Measurements from ENCODE around the gene WDR18. TPM values are rescaled to one million over a fixed set of nuclear protein-coding genes. Genes with fewer than 3 reads are reported as not detected.

The WDR18 gene
- total RNA-seq, 1 experiment from 2014 or later, result 41.1 TPM

GRCh38 chr19:1026783-1027649 lies 42.9 kb downstream of the WDR18 start:
- H3K27ac ChIP-seq (ENCODE audit: low read length), result peak overlapping the region; percentile 67
- peak; percentile 76 for DNase-seq
- no peaks in the 10 kb centered on the region; the same call in 1 of the 2 replicates for H4K20me1 ChIP-seq (ENCODE audit: insufficient read depth, low read depth, low read length)
- H3K27me3 ChIP-seq (ENCODE audit: low read length), result no peaks in the 10 kb centered on the region
- H3K9me3 ChIP-seq (ENCODE audit: low read length), result no peaks in the 10 kb centered on the region
- H3K9ac ChIP-seq (ENCODE audit: low read length), result peak overlapping the region; percentile 81
- H2AFZ ChIP-seq (ENCODE audit: low read length), result no peak overlapping the region
- peaks cover 33% of the 10 kb centered on the region for H3K79me2 ChIP-seq (ENCODE audit: low read length)
- H3K36me3 ChIP-seq (ENCODE audit: insufficient read depth, low read length), result no peaks in the 10 kb centered on the region
- H3K4me3 ChIP-seq (ENCODE audit: low read length), result peak overlapping the region; percentile 69
- H3K4me2 ChIP-seq (ENCODE audit: low read depth, low read length, poor library complexity, severe bottlenecking), result peak overlapping the region; percentile 70
- H3K4me1 ChIP-seq (ENCODE audit: low read length), result peaks cover 32% of the 10 kb centered on the region
- no peaks in the 10 kb centered on the region for H3K9me2 ChIP-seq (replicated peaks; ENCODE audit: insufficient read depth, low read length)

DNA sequence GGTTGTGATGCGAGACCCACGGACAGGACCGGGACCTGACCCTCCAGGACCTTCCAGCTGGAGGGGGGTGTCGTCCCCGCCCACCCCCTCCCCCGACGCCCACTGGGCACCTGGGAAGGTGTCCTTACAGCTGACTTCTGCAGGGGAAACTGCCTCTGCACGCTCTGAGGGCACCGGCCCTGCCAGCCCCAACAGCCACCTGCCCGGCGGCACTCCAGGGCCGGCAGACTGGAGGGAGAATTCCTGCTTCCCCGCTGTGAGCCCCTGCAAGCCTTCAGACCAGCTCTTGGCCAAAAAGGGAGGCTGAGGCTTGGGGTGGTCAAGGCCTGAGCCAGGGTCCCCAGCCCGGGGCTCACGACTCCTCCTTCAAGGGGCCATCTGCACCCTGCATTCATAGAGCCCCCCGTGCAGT lies 43.5 kb downstream of the WDR18 start:
- H3K27me3 ChIP-seq (ENCODE audit: low read length), result no peaks in the 10 kb centered on the region
- H2AFZ ChIP-seq (ENCODE audit: low read length), result no peak overlapping the region
- H4K20me1 ChIP-seq (ENCODE audit: insufficient read depth, low read depth, low read length), result no peaks in the 10 kb centered on the region; the same call in 1 of the 2 replicates
- H3K27ac ChIP-seq (ENCODE audit: low read length), result peak overlapping the region; percentile 67
- no peaks in the 10 kb centered on the region for H3K9me3 ChIP-seq (ENCODE audit: low read length)
- H3K36me3 ChIP-seq (ENCODE audit: insufficient read depth, low read length), result no peaks in the 10 kb centered on the region
- no peaks in the 10 kb centered on the region for H3K9me2 ChIP-seq (replicated peaks; ENCODE audit: insufficient read depth, low read length)
- peak overlapping the region; percentile 81 for H3K9ac ChIP-seq (ENCODE audit: low read length)
- H3K79me2 ChIP-seq (ENCODE audit: low read length), result peaks cover 33% of the 10 kb centered on the region
- H3K4me3 ChIP-seq (ENCODE audit: low read length), result peak overlapping the region; percentile 69
- DNase-seq, result no peak
- peaks cover 27% of the 10 kb centered on the region for H3K4me1 ChIP-seq (ENCODE audit: low read length)
- H3K4me2 ChIP-seq (ENCODE audit: low read depth, low read length, poor library complexity, severe bottlenecking), result peak overlapping the region; percentile 70

DNA sequence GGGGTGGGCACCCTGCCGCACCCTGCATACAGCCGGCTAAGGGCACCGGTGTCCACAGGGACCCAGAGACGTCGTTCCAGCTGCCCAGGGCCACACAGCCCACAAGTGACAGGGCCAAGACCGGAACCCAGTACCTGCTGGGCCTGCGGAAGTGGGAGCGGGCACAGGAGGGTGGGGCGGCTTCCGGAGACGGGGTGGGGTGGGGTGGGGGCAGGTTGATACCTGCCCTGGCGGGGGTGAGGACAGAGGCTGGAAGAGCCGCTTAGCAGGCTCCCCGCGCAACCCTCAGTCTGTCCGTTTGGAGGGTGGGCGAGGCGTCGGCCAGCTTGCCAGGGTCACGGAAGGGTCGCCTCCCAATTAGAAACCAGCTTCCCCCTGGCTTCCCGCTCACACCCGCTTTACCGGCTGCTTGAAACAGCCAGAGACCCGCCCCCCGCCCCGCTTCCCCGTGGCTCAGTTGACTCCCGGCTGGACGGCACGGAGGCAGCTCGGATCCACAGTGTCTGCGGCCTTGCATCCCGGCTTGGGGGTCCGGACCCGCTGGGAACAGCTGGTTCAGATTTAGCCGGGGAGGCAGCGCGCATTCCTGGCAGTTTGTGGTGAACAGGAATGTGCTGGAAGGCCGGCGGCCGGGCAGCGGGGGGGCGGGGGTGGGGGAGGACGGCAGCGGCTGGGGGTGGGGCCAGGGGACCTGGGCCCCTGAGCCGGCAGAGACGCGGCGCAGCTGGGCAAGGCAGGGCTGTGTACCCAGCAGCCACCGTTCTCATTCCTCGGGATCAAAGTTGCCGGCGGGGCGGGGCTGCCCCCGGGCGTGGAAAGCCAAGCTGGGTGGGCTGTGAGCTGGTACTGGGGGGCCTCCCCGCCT lies 44.1 kb downstream of the WDR18 start:
- Histone ChIP-seq H3K4me2 (ENCODE audit: low read depth, low read length, poor library complexity, severe bottlenecking) (peak overlapping the region; percentile 70), H2AFZ (ENCODE audit: low read length) (no peak overlapping the region), H3K9me2 (replicated peaks; ENCODE audit: insufficient read depth, low read length) (no peaks in the 10 kb centered on the region), H3K79me2 (ENCODE audit: low read length) (peaks cover 33% of the 10 kb centered on the region), H3K9ac (ENCODE audit: low read length) (peak overlapping the region; percentile 81), H3K4me3 (ENCODE audit: low read length) (peak overlapping the region; percentile 69), H3K27ac (ENCODE audit: low read length) (peak overlapping the region; percentile 67), H3K36me3 (ENCODE audit: insufficient read depth, low read length) (no peaks in the 10 kb centered on the region), H3K4me1 (ENCODE audit: low read length) (peaks cover 23% of the 10 kb centered on the region), H3K9me3 (ENCODE audit: low read length) (no peaks in the 10 kb centered on the region), H3K27me3 (ENCODE audit: low read length) (no peaks in the 10 kb centered on the region), H4K20me1 (ENCODE audit: insufficient read depth, low read depth, low read length) (no peaks in the 10 kb centered on the region; the same call in 1 of the 2 replicates)
- peak; percentile 81 for DNase-seq

DNA sequence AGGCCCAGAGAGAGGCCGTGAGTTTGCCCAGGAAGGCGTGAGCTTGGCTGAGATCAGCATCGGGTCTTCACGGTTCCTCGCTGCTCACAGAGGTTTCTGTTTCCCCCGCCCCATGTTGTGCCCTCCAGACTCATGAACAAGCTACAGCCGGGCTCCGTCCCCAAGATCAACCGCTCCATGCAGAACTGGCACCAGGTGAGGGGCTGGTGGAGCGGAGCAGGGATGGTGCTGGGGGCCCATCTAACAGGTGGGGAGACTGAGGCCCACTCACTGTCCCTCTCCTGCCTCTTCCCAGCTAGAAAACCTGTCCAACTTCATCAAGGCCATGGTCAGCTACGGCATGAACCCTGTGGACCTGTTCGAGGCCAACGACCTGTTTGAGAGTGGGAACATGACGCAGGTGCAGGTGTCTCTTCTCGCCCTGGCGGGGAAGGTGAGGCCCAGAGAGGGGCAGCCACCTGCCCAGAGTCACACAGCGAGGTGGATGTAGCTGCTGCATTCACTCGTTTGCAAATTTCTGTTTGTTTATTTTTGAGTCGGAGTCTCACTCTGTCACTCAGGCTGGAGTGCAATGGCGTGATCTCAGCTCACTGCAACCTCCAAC lies 48.2 kb downstream of the WDR18 start:
- H3K9me3 ChIP-seq (ENCODE audit: low read length), result no peaks in the 10 kb centered on the region
- no peak overlapping the region for H3K4me3 ChIP-seq (ENCODE audit: low read length)
- no peak overlapping the region for H3K9ac ChIP-seq (ENCODE audit: low read length)
- no peaks in the 10 kb centered on the region for H3K9me2 ChIP-seq (replicated peaks; ENCODE audit: insufficient read depth, low read length)
- peaks cover 4% of the 10 kb centered on the region; the same call in 1 of the 2 replicates for H3K36me3 ChIP-seq (ENCODE audit: insufficient read depth, low read length)
- no peak for DNase-seq
- no peak overlapping the region for H2AFZ ChIP-seq (ENCODE audit: low read length)
- no peaks in the 10 kb centered on the region; the same call in 1 of the 2 replicates for H4K20me1 ChIP-seq (ENCODE audit: insufficient read depth, low read depth, low read length)
- H3K4me1 ChIP-seq (ENCODE audit: low read length), result peaks cover 15% of the 10 kb centered on the region
- no peaks in the 10 kb centered on the region for H3K27me3 ChIP-seq (ENCODE audit: low read length)
- H3K4me2 ChIP-seq (ENCODE audit: low read depth, low read length, poor library complexity, severe bottlenecking), result no peak overlapping the region
- H3K27ac ChIP-seq (ENCODE audit: low read length), result no peak overlapping the region
- H3K79me2 ChIP-seq (ENCODE audit: low read length), result peaks cover 24% of the 10 kb centered on the region

GRCh38 chr19:1035998-1036621 lies 52.0 kb downstream of the WDR18 start:
- no peak overlapping the region for H3K27ac ChIP-seq (ENCODE audit: low read length)
- H3K36me3 ChIP-seq (ENCODE audit: insufficient read depth, low read length), result peaks cover 4% of the 10 kb centered on the region; the same call in 1 of the 2 replicates
- H3K79me2 ChIP-seq (ENCODE audit: low read length), result no peaks in the 10 kb centered on the region
- no peak overlapping the region for H3K4me3 ChIP-seq (ENCODE audit: low read length)
- H3K9me2 ChIP-seq (replicated peaks; ENCODE audit: insufficient read depth, low read length), result no peaks in the 10 kb centered on the region
- H3K9me3 ChIP-seq (ENCODE audit: low read length), result no peaks in the 10 kb centered on the region
- peaks cover 35% of the 10 kb centered on the region for H3K4me1 ChIP-seq (ENCODE audit: low read length)
- H2AFZ ChIP-seq (ENCODE audit: low read length), result no peak overlapping the region
- H4K20me1 ChIP-seq (ENCODE audit: insufficient read depth, low read depth, low read length), result no peaks in the 10 kb centered on the region
- DNase-seq, result no peak
- no peak overlapping the region for H3K9ac ChIP-seq (ENCODE audit: low read length)
- H3K27me3 ChIP-seq (ENCODE audit: low read length), result no peaks in the 10 kb centered on the region
- H3K4me2 ChIP-seq (ENCODE audit: low read depth, low read length, poor library complexity, severe bottlenecking), result no peak overlapping the region

DNA sequence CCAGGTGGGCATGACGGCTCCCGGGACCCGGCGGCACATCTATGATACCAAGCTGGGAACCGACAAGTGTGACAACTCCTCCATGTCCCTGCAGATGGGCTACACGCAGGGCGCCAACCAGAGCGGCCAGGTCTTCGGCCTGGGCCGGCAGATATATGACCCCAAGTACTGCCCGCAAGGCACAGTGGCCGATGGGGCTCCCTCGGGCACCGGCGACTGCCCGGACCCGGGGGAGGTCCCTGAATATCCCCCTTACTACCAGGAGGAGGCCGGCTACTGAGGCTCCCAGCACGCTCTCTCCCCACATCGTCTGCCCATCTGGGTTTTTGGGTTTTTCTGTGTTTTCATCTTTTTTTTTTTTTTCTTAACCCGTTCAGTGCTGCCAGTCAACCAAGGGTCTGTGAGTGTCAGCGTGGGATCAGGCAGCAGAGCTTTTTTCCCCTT lies 53.5 kb downstream of the WDR18 start:
- H3K9me3 ChIP-seq (ENCODE audit: low read length), result no peaks in the 10 kb centered on the region
- no peaks in the 10 kb centered on the region for H3K79me2 ChIP-seq (ENCODE audit: low read length)
- 0 out of 2 replicates have a peak, but pooled peaks cover 8% of the 10 kb centered on the region for H4K20me1 ChIP-seq (ENCODE audit: insufficient read depth, low read depth, low read length)
- peak overlapping the region; percentile 87 for H3K4me2 ChIP-seq (ENCODE audit: low read depth, low read length, poor library complexity, severe bottlenecking)
- no peaks in the 10 kb centered on the region for H3K9me2 ChIP-seq (replicated peaks; ENCODE audit: insufficient read depth, low read length)
- peak overlapping the region; percentile 79; the same call in 1 of the 2 replicates for H3K4me3 ChIP-seq (ENCODE audit: low read length)
- peaks cover 4% of the 10 kb centered on the region; the same call in 1 of the 2 replicates for H3K36me3 ChIP-seq (ENCODE audit: insufficient read depth, low read length)
- H3K27ac ChIP-seq (ENCODE audit: low read length), result peak overlapping the region; percentile 95
- H2AFZ ChIP-seq (ENCODE audit: low read length), result no peak overlapping the region
- peaks cover 42% of the 10 kb centered on the region for H3K4me1 ChIP-seq (ENCODE audit: low read length)
- DNase-seq, result peak; percentile 84
- H3K27me3 ChIP-seq (ENCODE audit: low read length), result no peaks in the 10 kb centered on the region
- peak overlapping the region; percentile 62 for H3K9ac ChIP-seq (ENCODE audit: low read length)

GRCh38 chr19:1038978-1039645 lies 55.0 kb downstream of the WDR18 start:
- Histone ChIP-seq H3K4me3 (ENCODE audit: low read length) (peak overlapping the region; percentile 79), H3K9me2 (replicated peaks; ENCODE audit: insufficient read depth, low read length) (no peaks in the 10 kb centered on the region), H3K36me3 (ENCODE audit: insufficient read depth, low read length) (peaks cover 4% of the 10 kb centered on the region; the same call in 1 of the 2 replicates), H3K4me1 (ENCODE audit: low read length) (peaks cover 42% of the 10 kb centered on the region), H3K9ac (ENCODE audit: low read length) (peak overlapping the region; percentile 62), H4K20me1 (ENCODE audit: insufficient read depth, low read depth, low read length) (0 out of 2 replicates have a peak, but pooled peaks cover 8% of the 10 kb centered on the region), H3K9me3 (ENCODE audit: low read length) (no peaks in the 10 kb centered on the region), H3K27ac (ENCODE audit: low read length) (peak overlapping the region; percentile 95), H3K79me2 (ENCODE audit: low read length) (no peaks in the 10 kb centered on the region), H3K27me3 (ENCODE audit: low read length) (no peaks in the 10 kb centered on the region), H3K4me2 (ENCODE audit: low read depth, low read length, poor library complexity, severe bottlenecking) (peak overlapping the region; percentile 87), H2AFZ (ENCODE audit: low read length) (0 out of 2 replicates have a peak overlapping the region, but pooled peaks have one; percentile 5)
- no peak for DNase-seq

All from Karpas-422 (cell line).